Activated naive CD8-positive, alpha-beta T cell treated with anti-CD3 and anti-CD28 coated beads for 36 hours (primary cell): ENCODE measurements around the gene LCE2C. TPM values are rescaled to one million over a fixed set of nuclear protein-coding genes. Genes with fewer than 3 reads are reported as not detected.
"Not testable (repeated sequence)": the region's sequence is repeated elsewhere in the genome, so short reads cannot be mapped to it uniquely, and the experiment has no call there.

Source experiments
- DNase-seq: peaks from one replicate; pipeline ENCODE4 v3.0.0; 2021
- H3K27ac Mint-ChIP-seq: one replicate; pipeline ENCODE4 v1.8.0; 2022; ENCODE audit warnings: mild to moderate bottlenecking, moderate library complexity, mixed read lengths
- H3K27me3 Mint-ChIP-seq: one replicate; pipeline ENCODE4 v1.8.0; 2022; ENCODE audit warnings: mild to moderate bottlenecking, mixed read lengths
- H3K36me3 Mint-ChIP-seq: one replicate; pipeline ENCODE4 v1.8.0; 2021; ENCODE audit warnings: mild to moderate bottlenecking, mixed read lengths
- H3K4me1 Mint-ChIP-seq: one replicate; pipeline ENCODE4 v1.8.0; 2021; ENCODE audit warnings: mixed read lengths
- H3K4me3 Mint-ChIP-seq: one replicate; pipeline ENCODE4 v1.8.0; 2022; ENCODE audit warnings: mild to moderate bottlenecking, moderate library complexity, mixed read lengths
- H3K9me3 Mint-ChIP-seq: one replicate; pipeline ENCODE4 v1.8.0; 2022; ENCODE audit warnings: mixed read lengths
- total RNA-seq, 2 experiments: library from RNA; stranded (reverse); gene quantifications; one replicate each; pipeline ENCODE4 v1.2.3, GENCODE V29; 2021

Gene LCE2C
- total RNA-seq, 2 experiments from 2014 or later, result not detected

GRCh38 chr1:152681616-152682015, 6.5 kb downstream of the LCE2C start:
- Mint-ChIP-seq H3K9me3 (no peaks in the 10 kb centered on the region), H3K4me3 (no peak overlapping the region), H3K36me3 (no peaks in the 10 kb centered on the region), H3K4me1 (no peaks in the 10 kb centered on the region), H3K27ac (no peak overlapping the region), H3K27me3 (peaks cover 20% of the 10 kb centered on the region)
- no peak for DNase-seq

- H3K4me1 Mint-ChIP-seq, result no peaks in the 10 kb centered on the region
- H3K4me3 Mint-ChIP-seq, result no peak overlapping the region
- H3K9me3 Mint-ChIP-seq, result no peaks in the 10 kb centered on the region
- no peak overlapping the region for H3K27ac Mint-ChIP-seq
- no peaks in the 10 kb centered on the region for H3K36me3 Mint-ChIP-seq
- peaks cover 14% of the 10 kb centered on the region for H3K27me3 Mint-ChIP-seq
- DNase-seq, result no peak
Observed at GRCh38 chr1:152683846-152684245, 8.8 kb downstream of the LCE2C start.

GRCh38 chr1:152685823-152686222, 10.7 kb downstream of the LCE2C start, which contains the start of gene LCE2B:
Gene LCE2B, plus strand, starts transcription at chr1:152686123. Its CDS starts 721 bp downstream, at chr1:152686844.
- not testable (repeated sequence) for H3K27ac Mint-ChIP-seq, H3K4me3 Mint-ChIP-seq, H3K9me3 Mint-ChIP-seq, H3K4me1 Mint-ChIP-seq, H3K36me3 Mint-ChIP-seq, DNase-seq
- peaks cover 25% of the 10 kb centered on the region for H3K27me3 Mint-ChIP-seq

DNA sequence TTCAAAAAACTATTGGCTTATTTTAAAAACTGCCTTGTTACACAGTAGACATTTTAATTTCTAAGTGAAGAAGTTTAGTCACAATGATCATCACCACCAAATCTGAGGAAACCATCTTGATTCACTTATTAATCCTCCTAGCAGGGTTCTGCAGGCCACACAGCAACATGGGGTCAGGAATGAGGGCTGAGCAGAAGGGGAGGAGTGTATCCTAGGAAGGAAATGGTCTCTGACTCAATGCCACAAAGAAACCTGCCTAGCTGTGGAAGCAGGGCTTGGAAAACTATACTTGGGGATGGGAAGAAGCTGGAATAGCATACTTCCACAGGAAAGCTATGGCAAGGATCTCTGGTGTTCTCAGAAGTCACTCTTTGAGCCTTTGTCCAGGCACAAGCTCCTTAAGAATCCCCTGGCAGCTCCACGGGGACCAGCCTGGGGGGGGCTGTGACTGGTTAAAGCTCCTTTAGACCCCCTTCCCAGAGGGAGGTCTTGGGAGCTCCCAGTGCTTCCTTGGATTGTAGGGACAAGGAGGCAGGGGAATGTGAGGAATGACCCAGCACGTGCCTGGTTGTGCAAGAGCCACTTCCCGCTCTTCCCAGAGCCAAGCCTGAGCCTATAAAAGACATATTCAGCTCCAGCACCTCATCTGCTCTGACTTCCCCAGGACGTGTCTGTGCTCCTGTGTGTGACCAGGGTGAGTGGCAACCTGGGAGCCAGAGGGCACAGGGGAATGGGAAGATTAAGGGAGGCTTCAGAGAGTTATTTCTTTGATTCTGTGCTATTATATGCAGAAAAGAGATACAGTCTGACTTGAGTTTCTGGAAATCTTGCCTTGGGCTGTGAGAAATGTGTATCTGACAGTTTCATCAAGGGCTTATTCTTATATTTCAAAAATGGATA, 22.9 kb downstream of the LCE2C start, which contains the start of gene LCE2A:
LCE2A (plus strand) TSS at position 645 of the 900 bp plus-strand sequence. CDS start 557 bp downstream, outside the sequence.
- Mint-ChIP-seq H3K4me1 (no peaks in the 10 kb centered on the region), H3K4me3 (no peak within 1 kb of the TSS), H3K9me3 (peaks cover under 1% of the 10 kb centered on the region), H3K27me3 (peaks cover 18% of the 10 kb centered on the region), H3K36me3 (no peaks in the 10 kb centered on the region), H3K27ac (no peak within 1 kb of the TSS)
- no peak for DNase-seq

DNA sequence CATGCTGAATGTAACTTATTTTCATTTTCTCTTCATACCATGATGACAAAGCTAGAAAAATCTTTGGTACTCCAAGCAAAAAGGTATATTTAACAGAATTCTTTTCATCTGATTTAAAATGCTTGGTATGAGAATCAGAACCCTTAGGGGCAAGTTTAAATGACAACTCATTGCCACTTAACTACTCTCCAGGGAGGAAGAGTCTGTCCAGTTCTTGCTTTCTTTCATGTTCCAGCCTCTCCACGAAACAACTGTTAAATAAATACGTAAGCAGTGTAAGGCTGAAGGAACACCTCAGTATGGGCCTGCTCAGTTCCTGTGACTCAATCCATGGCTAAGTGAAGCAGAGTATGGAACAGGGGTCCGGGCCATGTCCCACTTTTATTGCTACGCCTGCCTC, 24.7 kb downstream of the LCE2C start:
- no peak overlapping the region for H3K27ac Mint-ChIP-seq
- H3K4me1 Mint-ChIP-seq, result no peaks in the 10 kb centered on the region
- peaks cover 14% of the 10 kb centered on the region for H3K27me3 Mint-ChIP-seq
- no peak overlapping the region for H3K4me3 Mint-ChIP-seq
- H3K9me3 Mint-ChIP-seq, result peaks cover 4% of the 10 kb centered on the region
- DNase-seq, result no peak
- H3K36me3 Mint-ChIP-seq, result no peaks in the 10 kb centered on the region

GRCh38 chr1:152707860-152708259, 32.8 kb downstream of the LCE2C start, which contains the start of gene LCE4A:
Gene LCE4A, plus strand, starts transcription at chr1:152708160. Its CDS starts 916 bp downstream, at chr1:152709076.
- Mint-ChIP-seq H3K36me3 (no peaks in the 10 kb centered on the region), H3K27ac (no peak within 1 kb of the TSS), H3K4me3 (no peak within 1 kb of the TSS), H3K9me3 (peaks cover 4% of the 10 kb centered on the region), H3K4me1 (no peaks in the 10 kb centered on the region), H3K27me3 (peaks cover 35% of the 10 kb centered on the region)
- no peak for DNase-seq

DNA sequence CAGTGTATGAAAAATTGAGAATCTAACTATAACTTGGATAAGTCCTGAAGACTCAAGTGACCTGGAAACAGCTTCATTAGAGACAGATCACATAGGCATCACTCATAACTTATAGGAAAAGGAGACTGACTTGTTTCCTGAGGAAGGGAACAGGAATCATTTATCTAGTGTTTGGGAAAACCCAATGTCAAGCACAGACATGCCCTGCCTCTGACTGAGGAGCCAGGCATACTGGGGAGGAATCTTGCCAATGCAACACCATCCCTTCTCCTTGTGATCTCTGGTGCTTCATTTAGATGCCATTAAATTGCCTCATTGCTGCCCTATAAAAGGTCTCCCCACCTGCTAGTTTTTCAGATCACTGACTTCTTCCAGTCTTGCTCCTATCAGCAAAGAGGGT, 43.2 kb downstream of the LCE2C start:
- DNase-seq, result no peak
- Mint-ChIP-seq H3K36me3 (no peaks in the 10 kb centered on the region), H3K27me3 (peaks cover 29% of the 10 kb centered on the region), H3K27ac (no peak overlapping the region), H3K9me3 (no peaks in the 10 kb centered on the region), H3K4me3 (no peak overlapping the region), H3K4me1 (no peaks in the 10 kb centered on the region)

- no peak for DNase-seq
- no peak overlapping the region for H3K27ac Mint-ChIP-seq
- H3K4me1 Mint-ChIP-seq, result no peaks in the 10 kb centered on the region
- peaks cover 16% of the 10 kb centered on the region for H3K27me3 Mint-ChIP-seq
- no peaks in the 10 kb centered on the region for H3K9me3 Mint-ChIP-seq
- no peak overlapping the region for H3K4me3 Mint-ChIP-seq
- H3K36me3 Mint-ChIP-seq, result no peaks in the 10 kb centered on the region
Observed at GRCh38 chr1:152725261-152725660, 50.2 kb downstream of the LCE2C start.

Other genes starting within 250 kb of the LCE2C start
- gene LCE5A, start 164.5 kb upstream of the LCE2C start, total RNA-seq, result not detected
- gene CRCT1, start 160.8 kb upstream of the LCE2C start, total RNA-seq, result not detected
- not detected for gene LCE3E, start 108.5 kb upstream of the LCE2C start, total RNA-seq
- gene LCE3D, start 94.8 kb upstream of the LCE2C start, total RNA-seq, result not detected
- gene LCE3C, start 75.0 kb upstream of the LCE2C start, total RNA-seq, result not detected
- not detected for gene LCE3B, start 61.5 kb upstream of the LCE2C start, total RNA-seq
- gene LCE3A, start 52.2 kb upstream of the LCE2C start, total RNA-seq, result not detected
- not detected for gene LCE2D, start 11.9 kb upstream of the LCE2C start, total RNA-seq
- not detected for gene LCE2B, start 10.8 kb downstream of the LCE2C start, total RNA-seq
- gene LCE2A, start 23.1 kb downstream of the LCE2C start, total RNA-seq, result not detected
- gene LCE4A, start 32.9 kb downstream of the LCE2C start, total RNA-seq, result not detected
- gene KPRP, start 82.7 kb downstream of the LCE2C start, total RNA-seq, result not detected
- gene LCE1F, start 99.9 kb downstream of the LCE2C start, total RNA-seq, result not detected
- not detected for gene LCE1E, start 111.0 kb downstream of the LCE2C start, total RNA-seq
- gene LCE1D, start 121.4 kb downstream of the LCE2C start, total RNA-seq, result not detected
- gene LCE1C, start 131.4 kb downstream of the LCE2C start, total RNA-seq, result not detected
- gene LCE1B, start 136.7 kb downstream of the LCE2C start, total RNA-seq, result not detected
- not detected for gene LCE1A, start 152.2 kb downstream of the LCE2C start, total RNA-seq
- gene LCE6A, start 167.6 kb downstream of the LCE2C start, total RNA-seq, result not detected
- gene LCE7A, start 184.7 kb downstream of the LCE2C start, total RNA-seq, result not detected
- not detected for gene SMCP, start 203.0 kb downstream of the LCE2C start, total RNA-seq
- not detected for gene IVL, start 233.3 kb downstream of the LCE2C start, total RNA-seq